Stimulated activated CD4-positive, alpha-beta T cell treated with anti-CD3 and anti-CD28 coated beads, Interleukin-1b, Interleukin-23, amount 100 ng/mL, for 1 hour (primary cell): ENCODE data around the gene RGS6.

Experiments used
- DNase-seq, 2 donors: peaks; one replicate each; pipeline ENCODE4 v3.0.0-alpha.2; 2020; ENCODE audit warnings: low read depth in 2 of 2

Gene RGS6

GRCh38 chr14:72164420-72165228 is 232.4 kb downstream of the RGS6 start:
- no peak for DNase-seq

GRCh38 chr14:72165229-72165698 is 233.0 kb downstream of the RGS6 start:
- no peak for DNase-seq

GRCh38 chr14:72169521-72169920 is 237.3 kb downstream of the RGS6 start:
- no peak for DNase-seq

DNA sequence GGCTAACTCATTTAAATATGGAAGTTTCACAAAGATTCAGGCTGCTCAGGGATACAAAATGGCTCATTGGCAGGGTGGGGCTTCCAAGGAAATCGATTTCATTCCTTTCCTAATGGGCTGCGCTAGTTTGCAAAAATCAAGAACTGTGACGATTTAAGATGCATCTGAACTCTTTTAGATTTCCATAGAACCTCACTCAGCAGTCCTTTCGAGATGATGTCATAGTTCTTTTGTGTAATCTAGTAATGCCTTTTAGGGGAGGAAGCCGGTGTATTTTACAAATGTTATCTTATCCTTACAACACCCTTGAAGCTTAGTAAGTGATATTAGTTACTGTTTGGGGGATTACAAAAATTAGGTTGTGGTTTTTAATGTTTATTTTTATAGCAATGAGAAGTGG is 239.8 kb downstream of the RGS6 start:
- no peak for DNase-seq

DNA sequence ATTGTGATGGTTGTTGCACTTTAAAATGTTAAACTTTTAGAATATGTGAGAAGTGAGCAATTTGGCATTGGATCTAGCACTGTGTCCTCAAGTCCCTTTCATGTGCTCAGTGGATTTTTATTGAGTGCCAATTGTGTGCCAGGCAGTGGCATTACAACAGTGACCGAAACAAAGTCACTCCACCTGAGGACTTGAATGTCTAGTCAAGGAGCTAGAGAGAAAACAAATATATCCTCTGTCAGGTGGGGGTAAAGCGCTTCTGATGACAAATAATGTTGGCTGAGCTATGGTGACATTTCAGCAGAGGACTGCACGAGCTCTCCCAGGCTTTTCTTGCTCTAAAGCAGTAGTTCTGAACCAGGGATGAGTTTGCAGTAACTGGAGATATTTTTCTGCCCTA is 240.4 kb downstream of the RGS6 start:
- no peak for DNase-seq

GRCh38 chr14:72173038-72173720 is 240.9 kb downstream of the RGS6 start:
- DNase-seq = no peak

DNA sequence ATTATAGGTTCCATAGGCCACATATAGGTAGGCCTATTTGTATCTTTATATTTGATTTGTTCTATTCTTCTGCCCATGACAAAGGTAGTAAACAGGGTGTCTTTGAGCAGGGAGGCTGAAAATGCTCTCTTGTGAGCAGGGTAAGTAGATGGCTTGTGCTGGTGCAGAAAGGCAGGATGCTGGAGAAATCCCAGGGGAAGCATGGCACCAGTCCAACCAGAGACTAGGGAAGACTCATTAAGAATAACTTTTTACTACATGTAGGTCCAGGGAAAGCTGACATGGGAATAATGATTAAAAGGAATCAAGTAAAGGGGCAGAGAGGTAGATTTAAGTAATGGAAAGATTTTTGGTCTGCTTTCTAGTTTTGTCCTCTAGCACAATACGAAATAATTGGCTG is 245.0 kb downstream of the RGS6 start:
- DNase-seq = no peak

DNA sequence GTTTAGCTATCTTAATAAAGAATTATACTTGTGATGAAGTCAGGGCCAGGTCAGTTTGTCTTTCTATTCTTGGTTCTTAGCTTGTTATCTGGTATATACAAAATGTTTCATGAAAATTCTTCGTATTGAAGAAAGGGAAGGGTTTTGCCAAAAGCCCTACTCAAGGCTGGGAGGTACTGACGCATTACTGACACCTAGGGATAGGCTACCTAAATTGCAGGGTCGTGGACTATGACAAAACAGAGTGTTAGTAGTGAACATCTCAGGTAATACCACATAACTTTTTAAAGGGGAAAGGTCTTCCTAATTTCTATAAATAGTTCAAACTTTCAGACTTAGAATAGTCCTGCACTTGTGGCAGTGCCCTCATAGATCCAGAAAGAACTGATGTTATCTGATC is 246.3 kb downstream of the RGS6 start:
- DNase-seq = no peak

- DNase-seq = no peak
These were observed 250.6 kb downstream of the RGS6 start for GRCh38 chr14:72182708-72183432.

- DNase-seq = no peak
These were observed 251.4 kb downstream of the RGS6 start for GRCh38 chr14:72183631-72184030.

DNA sequence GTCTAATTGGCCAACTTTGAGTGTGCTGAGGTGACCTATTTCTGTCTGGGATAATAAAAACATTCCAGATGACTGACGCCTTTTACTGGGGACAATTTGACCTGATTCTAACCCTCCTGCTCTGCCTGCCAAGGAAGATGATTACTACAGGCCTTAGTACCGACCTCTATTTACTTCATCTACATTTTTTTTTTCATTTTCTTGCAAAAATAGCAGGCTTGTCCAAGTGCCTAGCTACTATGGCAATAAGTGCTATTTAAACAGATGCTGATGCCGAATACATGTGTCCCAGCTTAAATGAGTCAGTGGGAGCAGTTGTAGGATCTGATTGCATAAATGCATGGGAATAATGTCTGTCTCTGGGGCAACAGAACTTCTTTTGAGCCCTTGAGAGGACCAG is 254.3 kb downstream of the RGS6 start:
- no peak for DNase-seq

DNA sequence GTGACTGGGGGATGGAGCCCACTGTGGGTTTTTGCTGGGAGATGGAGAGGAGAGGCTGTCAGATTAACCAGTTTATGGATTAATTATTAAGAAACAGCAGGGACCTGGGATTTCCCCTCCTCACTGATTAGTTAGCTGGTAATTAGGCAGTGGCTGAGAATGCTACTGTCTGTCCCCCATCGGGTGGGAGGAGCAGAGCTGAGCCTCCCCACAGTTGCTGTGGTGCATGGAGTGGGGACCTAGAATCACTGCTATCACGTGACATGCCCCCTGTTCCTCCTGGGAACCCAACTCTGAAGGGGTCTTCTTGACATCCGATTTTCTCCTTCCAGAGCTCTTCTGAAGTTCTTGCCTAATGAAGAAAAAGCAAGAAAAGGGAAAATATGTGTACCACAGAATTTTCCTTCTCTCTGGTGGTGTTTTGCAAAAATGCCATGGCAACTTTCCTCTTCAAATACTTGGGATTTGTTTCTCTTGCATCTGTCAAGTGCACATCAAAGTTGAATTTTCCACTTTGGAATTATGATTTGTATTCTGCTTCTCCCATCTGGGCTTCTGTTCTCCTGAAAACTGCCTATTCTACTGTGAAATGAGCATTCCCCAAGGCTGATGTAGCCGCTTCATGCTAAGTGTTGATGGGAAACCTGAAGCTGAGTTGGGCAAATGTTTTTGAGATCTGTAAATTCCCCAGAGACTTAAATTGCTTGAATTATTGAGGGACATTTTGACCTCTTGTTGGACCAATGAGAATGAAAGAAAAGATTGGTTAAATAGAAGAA is 264.2 kb downstream of the RGS6 start:
- no peak for DNase-seq

- no peak for DNase-seq
These were observed 269.4 kb downstream of the RGS6 start for GRCh38 chr14:72201645-72202044.

GRCh38 chr14:72213424-72213823 is 281.2 kb downstream of the RGS6 start:
- no peak for DNase-seq

DNA sequence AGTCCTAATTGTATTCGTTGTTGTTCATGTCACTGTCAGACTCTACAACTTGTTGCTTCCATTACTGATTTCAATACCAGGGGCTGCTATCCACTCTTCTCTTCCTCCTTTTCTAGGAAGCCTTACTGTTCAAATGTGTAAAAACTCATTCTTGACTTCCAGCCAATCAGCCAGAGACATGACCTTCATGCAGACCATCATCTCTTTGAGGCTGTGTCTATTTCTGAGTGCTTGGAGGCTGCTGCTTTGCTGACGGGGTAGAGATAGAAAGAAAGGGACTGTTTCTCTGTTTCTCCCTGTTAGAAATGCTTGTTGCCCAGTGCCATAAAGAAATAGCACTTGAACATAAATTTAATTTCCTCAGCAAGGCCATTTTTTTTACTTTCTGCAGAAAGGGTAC is 282.9 kb downstream of the RGS6 start:
- DNase-seq = no peak

GRCh38 chr14:72217135-72217534 is 284.9 kb downstream of the RGS6 start:
- DNase-seq = no peak

DNA sequence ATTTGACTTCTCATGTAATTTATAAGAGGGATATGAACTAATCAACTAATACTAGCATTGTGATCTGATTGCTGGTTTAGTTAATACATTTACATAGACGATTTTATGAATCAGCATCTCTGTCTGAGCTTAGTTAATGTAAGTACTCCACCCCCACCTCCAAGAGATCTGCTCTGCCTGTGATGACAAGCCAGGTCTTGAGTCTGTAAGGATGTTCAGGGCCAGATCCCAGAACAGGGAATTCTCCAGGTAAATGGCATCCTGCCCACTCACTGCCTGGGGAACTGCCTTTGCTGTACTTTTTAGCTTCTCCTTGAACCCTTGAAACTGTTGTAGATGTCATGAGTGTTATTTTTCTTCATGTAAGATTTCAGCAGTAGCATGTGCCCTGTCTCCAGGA is 289.8 kb downstream of the RGS6 start:
- DNase-seq = no peak

DNA sequence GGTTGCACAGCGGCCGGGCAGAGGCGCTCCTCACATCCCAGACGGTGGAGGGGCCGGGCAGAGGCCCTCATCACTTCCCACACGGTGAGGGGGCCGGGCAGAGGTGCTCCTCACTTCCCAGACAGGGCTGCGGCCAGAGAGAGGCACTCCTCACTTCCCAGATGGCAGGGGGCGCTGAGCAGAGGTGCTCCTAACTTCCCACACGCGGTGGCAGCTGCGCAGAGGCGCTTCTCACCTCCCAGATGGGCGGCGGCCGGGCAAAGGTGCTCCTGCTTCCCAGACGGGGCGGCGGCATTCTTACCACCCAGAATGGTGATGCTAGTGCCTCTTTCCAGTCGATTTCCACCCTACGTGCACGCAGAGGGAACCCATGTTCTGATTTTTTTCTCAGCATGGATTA is 304.4 kb downstream of the RGS6 start:
- DNase-seq = no peak

- DNase-seq = no peak
These were observed 305.8 kb downstream of the RGS6 start for GRCh38 chr14:72237722-72238666.
